RWPE2 (cell line): Measurements from ENCODE around the gene GSTM2.

ENCODE experiments used
- ATAC-seq: fragments of 200-7000 bp; cut with Tn5 transposase; 3 replicates; pipeline ENCODE4 v1.9.1; 2021; ENCODE audit warnings: low read depth
- DNase-seq: peaks from one replicate; pipeline ENCODE4 v3.0.0-alpha.2; 2020; ENCODE audit warnings: low spot score
- H3K27ac ChIP-seq: fragments of 450-650 bp; 2 replicates; pipeline ENCODE4 v1.5.1; 2017; ENCODE audit warnings: mild to moderate bottlenecking; ENCODE audit not compliant: poor library complexity, severe bottlenecking
- H3K27me3 ChIP-seq: fragments of 250-450 bp; sonication (Bioruptor Pico); 2 replicates; pipeline ENCODE4 v1.5.1; 2021; ENCODE audit warnings: mild to moderate bottlenecking, moderate library complexity; ENCODE audit not compliant: insufficient read depth, poor library complexity, severe bottlenecking
- H3K36me3 ChIP-seq: fragments of 250-450 bp; sonication (Bioruptor Pico); 2 replicates; pipeline ENCODE4 v1.5.1; 2020; ENCODE audit warnings: low read depth, mild to moderate bottlenecking, moderate library complexity
- H3K4me1 ChIP-seq: fragments of 250-450 bp; sonication (Bioruptor Pico); 2 replicates; pipeline ENCODE4 v1.5.1; 2021; ENCODE audit warnings: mild to moderate bottlenecking, moderate library complexity; ENCODE audit not compliant: insufficient read depth, poor library complexity, severe bottlenecking
- H3K4me3 ChIP-seq: fragments of 250-450 bp; sonication (Bioruptor Pico); 2 replicates; pipeline ENCODE4 v1.5.1; 2021; ENCODE audit warnings: mild to moderate bottlenecking, moderate library complexity; ENCODE audit not compliant: severe bottlenecking
- H3K9me3 ChIP-seq: fragments of 250-450 bp; sonication (Bioruptor Pico); 2 replicates; pipeline ENCODE4 v1.5.1; 2021; ENCODE audit warnings: mild to moderate bottlenecking, moderate library complexity; ENCODE audit not compliant: severe bottlenecking
- CTCF ChIP-seq: fragments of 450-650 bp; IDR thresholded peaks from one replicate; pipeline ENCODE4 v1.5.1; 2017; ENCODE audit warnings: mild to moderate bottlenecking, moderate library complexity; ENCODE audit not compliant: poor library complexity, severe bottlenecking

GSTM2 gene

GRCh38 chr1:109722908-109723691, 55.2 kb downstream of the GSTM2 start:
- ATAC-seq (no peak), DNase-seq (no peak)
- peaks cover 5% of the 10 kb centered on the region for H3K4me1 ChIP-seq
- H3K4me3 ChIP-seq: no peak overlapping the region
- no peak overlapping the region for H3K27ac ChIP-seq
- no peaks in the 10 kb centered on the region for H3K27me3 ChIP-seq
- no peak for TF ChIP-seq CTCF
- no peaks in the 10 kb centered on the region for H3K9me3 ChIP-seq
- no peaks in the 10 kb centered on the region for H3K36me3 ChIP-seq
